Astrocyte (in vitro differentiated cells and primary cell): ENCODE results near the gene FGF1. TPM values are rescaled to one million over a fixed set of nuclear protein-coding genes. Genes with fewer than 3 reads are reported as not detected.

ENCODE experiments used
- DNase-seq: peaks from one replicate; pipeline ENCODE4 v3.0.0-alpha.2; 2010; ENCODE audit warnings: low read depth
- FAIRE-seq: peaks from 2 replicates; lab custom pipeline; 2011; peaks lifted over from hg19 to GRCh38; lab: Jason Lieb, UNC
- H2AFZ ChIP-seq: 2 replicates; pipeline ENCODE4 v1.6.0; 2012; ENCODE audit warnings: low read depth, low read length, inconsistent platforms
- H3K27ac ChIP-seq: 2 replicates; pipeline ENCODE4 v1.5.1; 2011; ENCODE audit warnings: low read depth, low read length, inconsistent platforms
- H3K27me3 ChIP-seq: 2 replicates; pipeline ENCODE4 v1.6.0; 2011; ENCODE audit warnings: low read length, inconsistent platforms; ENCODE audit not compliant: insufficient read depth
- H3K36me3 ChIP-seq: 2 replicates; pipeline ENCODE4 v1.5.1; 2011; ENCODE audit warnings: low read length, inconsistent platforms; ENCODE audit not compliant: insufficient read depth
- H3K4me1 ChIP-seq: 2 replicates; pipeline ENCODE4 v1.5.1; 2011; ENCODE audit warnings: low read length, inconsistent platforms; ENCODE audit not compliant: insufficient read depth
- H3K4me2 ChIP-seq: 2 replicates; pipeline ENCODE4 v1.6.0; 2012; ENCODE audit warnings: low read length, inconsistent platforms
- H3K4me3 ChIP-seq: 2 replicates; pipeline ENCODE4 v1.5.1; 2011; ENCODE audit warnings: low read depth, mild to moderate bottlenecking, low read length, inconsistent platforms; ENCODE audit not compliant: insufficient read depth
- H3K79me2 ChIP-seq: 2 replicates; pipeline ENCODE4 v1.6.0; 2012; ENCODE audit warnings: mild to moderate bottlenecking, low read length, inconsistent platforms; ENCODE audit not compliant: insufficient read depth
- H3K9ac ChIP-seq: 2 replicates; pipeline ENCODE4 v1.6.0; 2012; ENCODE audit warnings: mild to moderate bottlenecking, low read length, inconsistent platforms
- H3K9me3 ChIP-seq: 2 replicates; pipeline ENCODE4 v1.5.1; 2012; ENCODE audit warnings: low read depth, mild to moderate bottlenecking, low read length, inconsistent platforms; ENCODE audit not compliant: insufficient read depth
- H4K20me1 ChIP-seq: 2 replicates; pipeline ENCODE4 v1.6.0; 2012; ENCODE audit warnings: low read length, inconsistent platforms; ENCODE audit not compliant: insufficient read depth
- H3K27ac Mint-ChIP-seq: one replicate; pipeline ENCODE4 v1.8.0; 2021; ENCODE audit warnings: mild to moderate bottlenecking, mixed read lengths; ENCODE audit not compliant: unreplicated experiment
- H3K27me3 Mint-ChIP-seq: one replicate; pipeline ENCODE4 v1.8.0; 2021; ENCODE audit warnings: low read depth, mixed read lengths; ENCODE audit not compliant: unreplicated experiment
- H3K36me3 Mint-ChIP-seq: one replicate; pipeline ENCODE4 v1.8.0; 2021; ENCODE audit warnings: low read depth, mixed read lengths; ENCODE audit not compliant: unreplicated experiment
- H3K4me1 Mint-ChIP-seq: one replicate; pipeline ENCODE4 v1.8.0; 2021; ENCODE audit warnings: low read depth, mixed read lengths; ENCODE audit not compliant: unreplicated experiment
- H3K4me3 Mint-ChIP-seq: one replicate; pipeline ENCODE4 v1.8.0; 2021; ENCODE audit warnings: mild to moderate bottlenecking, moderate library complexity, mixed read lengths; ENCODE audit not compliant: unreplicated experiment
- H3K9me3 Mint-ChIP-seq: one replicate; pipeline ENCODE4 v1.8.0; 2021; ENCODE audit warnings: mild to moderate bottlenecking, mixed read lengths; ENCODE audit not compliant: unreplicated experiment
- EZH2 ChIP-seq: IDR thresholded peaks from 2 replicates; pipeline ENCODE4 v1.6.1; 2012; ENCODE audit warnings: mild to moderate bottlenecking, low read length, inconsistent platforms; ENCODE audit not compliant: insufficient read depth
- total RNA-seq: library from RNA; stranded (reverse); gene quantifications from 2 replicates; pipeline ENCODE4 v1.2.1, GENCODE V29; 2021
- TF ChIP-seq, protein P1 (sequence below): IDR thresholded peaks from 2 replicates; pipeline ENCODE4 v1.5.1; 2011; ENCODE audit warnings: low read depth, mild to moderate bottlenecking, inconsistent platforms, low read length, moderate library complexity; ENCODE audit not compliant: insufficient read depth

FGF1 gene
- total RNA-seq, 1 donor from 2014 or later, result 70.9 TPM

DNA sequence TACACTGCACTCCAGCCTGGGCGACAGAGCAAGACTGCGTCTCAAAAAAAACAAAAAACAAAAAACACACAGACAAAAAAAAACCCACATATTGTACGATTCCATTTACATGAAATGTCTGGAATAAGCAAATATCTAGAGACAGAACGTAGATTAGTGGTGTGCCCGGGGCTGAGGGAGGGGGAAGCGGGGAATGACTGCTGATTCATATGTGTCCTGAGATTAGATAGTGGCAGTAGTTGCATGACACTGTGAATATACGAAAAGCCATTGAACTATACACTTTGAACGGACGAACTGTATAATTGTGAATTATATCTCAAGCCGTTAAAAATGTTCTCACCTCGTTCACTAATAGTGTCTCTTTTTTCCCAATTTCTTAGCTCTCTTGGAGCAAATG lies 23.9 kb downstream of the FGF1 start:
- no peaks in the 10 kb centered on the region for H4K20me1 ChIP-seq
- Mint-ChIP-seq H3K27me3 (peaks cover 2% of the 10 kb centered on the region), H3K4me1 (peaks cover 27% of the 10 kb centered on the region), H3K9me3 (no peaks in the 10 kb centered on the region), H3K4me3 (no peak overlapping the region), H3K27ac (no peak overlapping the region), H3K36me3 (no peaks in the 10 kb centered on the region)
- H3K27me3 ChIP-seq, result no peaks in the 10 kb centered on the region
- no peak overlapping the region for H3K4me3 ChIP-seq
- H3K9me3 ChIP-seq, result no peaks in the 10 kb centered on the region
- no peaks in the 10 kb centered on the region for H3K36me3 ChIP-seq
- peaks cover 6% of the 10 kb centered on the region for H3K4me1 ChIP-seq
- no peak overlapping the region for H2AFZ ChIP-seq
- FAIRE-seq (no peak), DNase-seq (no peak)
- no peak overlapping the region for H3K9ac ChIP-seq
- no peaks in the 10 kb centered on the region for H3K79me2 ChIP-seq
- no peak overlapping the region for H3K27ac ChIP-seq
- TF ChIP-seq, protein P1, sequence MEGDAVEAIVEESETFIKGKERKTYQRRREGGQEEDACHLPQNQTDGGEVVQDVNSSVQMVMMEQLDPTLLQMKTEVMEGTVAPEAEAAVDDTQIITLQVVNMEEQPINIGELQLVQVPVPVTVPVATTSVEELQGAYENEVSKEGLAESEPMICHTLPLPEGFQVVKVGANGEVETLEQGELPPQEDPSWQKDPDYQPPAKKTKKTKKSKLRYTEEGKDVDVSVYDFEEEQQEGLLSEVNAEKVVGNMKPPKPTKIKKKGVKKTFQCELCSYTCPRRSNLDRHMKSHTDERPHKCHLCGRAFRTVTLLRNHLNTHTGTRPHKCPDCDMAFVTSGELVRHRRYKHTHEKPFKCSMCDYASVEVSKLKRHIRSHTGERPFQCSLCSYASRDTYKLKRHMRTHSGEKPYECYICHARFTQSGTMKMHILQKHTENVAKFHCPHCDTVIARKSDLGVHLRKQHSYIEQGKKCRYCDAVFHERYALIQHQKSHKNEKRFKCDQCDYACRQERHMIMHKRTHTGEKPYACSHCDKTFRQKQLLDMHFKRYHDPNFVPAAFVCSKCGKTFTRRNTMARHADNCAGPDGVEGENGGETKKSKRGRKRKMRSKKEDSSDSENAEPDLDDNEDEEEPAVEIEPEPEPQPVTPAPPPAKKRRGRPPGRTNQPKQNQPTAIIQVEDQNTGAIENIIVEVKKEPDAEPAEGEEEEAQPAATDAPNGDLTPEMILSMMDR, result no peak
- no peak for TF ChIP-seq EZH2
- no peak overlapping the region for H3K4me2 ChIP-seq

DNA sequence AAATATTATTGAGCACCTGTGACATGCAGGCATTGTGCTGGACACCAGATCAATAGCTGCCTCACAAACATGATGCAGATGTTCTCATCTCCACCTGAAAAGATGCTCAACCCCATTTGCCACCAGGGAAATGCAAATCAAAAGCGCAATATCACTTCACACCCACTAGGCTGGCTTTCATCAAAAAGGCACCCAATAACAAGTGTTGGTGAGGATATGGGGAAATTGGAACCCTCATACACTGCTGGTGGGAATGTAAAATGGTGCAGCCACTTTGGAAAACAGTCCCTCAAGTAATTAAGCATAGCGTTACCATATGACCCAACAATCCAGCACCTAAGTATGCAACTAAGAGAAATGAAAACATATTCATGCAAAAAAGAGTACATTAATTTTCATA lies 24.7 kb downstream of the FGF1 start:
- no peak for FAIRE-seq
- Mint-ChIP-seq H3K4me1 (peaks cover 20% of the 10 kb centered on the region), H3K27ac (no peak overlapping the region)

DNA sequence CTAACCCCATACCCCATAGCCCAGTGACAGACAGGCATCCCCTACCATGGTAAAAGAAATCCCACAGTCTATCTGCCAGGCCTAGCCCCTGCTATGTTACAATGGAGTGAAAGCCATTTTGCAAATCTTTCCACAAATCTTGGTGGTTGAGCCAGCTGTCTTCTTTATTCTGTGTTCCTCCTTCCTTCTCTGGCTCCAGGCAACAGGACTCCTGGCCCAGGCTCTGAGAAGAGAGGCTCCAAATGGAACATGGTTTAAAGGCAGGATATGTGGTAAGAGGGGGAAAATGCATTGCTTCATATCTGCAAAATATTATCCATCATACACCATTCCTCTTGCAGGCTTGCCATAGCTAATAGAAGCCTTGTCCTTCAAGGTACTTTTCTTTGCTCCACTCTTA lies 25.2 kb downstream of the FGF1 start:
- no peak for FAIRE-seq
- Histone ChIP-seq H3K36me3 (no peaks in the 10 kb centered on the region), H3K9me3 (no peaks in the 10 kb centered on the region), H3K79me2 (no peaks in the 10 kb centered on the region), H3K4me1 (no peaks in the 10 kb centered on the region), H3K27me3 (no peaks in the 10 kb centered on the region), H3K4me3 (no peak overlapping the region), H3K9ac (no peak overlapping the region), H3K4me2 (no peak overlapping the region), H4K20me1 (no peaks in the 10 kb centered on the region), H2AFZ (no peak overlapping the region), H3K27ac (no peak overlapping the region)
- no peak overlapping the region for H3K4me3 Mint-ChIP-seq
- DNase-seq, result no peak
- no peaks in the 10 kb centered on the region for H3K9me3 Mint-ChIP-seq
- no peak overlapping the region for H3K27ac Mint-ChIP-seq
- peaks cover 2% of the 10 kb centered on the region for H3K27me3 Mint-ChIP-seq
- TF ChIP-seq EZH2, result no peak
- TF ChIP-seq, protein P1, result no peak
- H3K4me1 Mint-ChIP-seq, result peaks cover 18% of the 10 kb centered on the region
- no peaks in the 10 kb centered on the region for H3K36me3 Mint-ChIP-seq

More for the DNA sequence above, 24.7 kb downstream of the FGF1 start:
- H3K9me3 Mint-ChIP-seq, result no peaks in the 10 kb centered on the region
- no peaks in the 10 kb centered on the region for H3K36me3 ChIP-seq
- H3K4me1 ChIP-seq, result peaks cover under 1% of the 10 kb centered on the region
- no peak overlapping the region for H3K4me3 ChIP-seq
- no peak for DNase-seq
- H3K9ac ChIP-seq, result no peak overlapping the region
- H3K27me3 Mint-ChIP-seq, result peaks cover 2% of the 10 kb centered on the region
- no peaks in the 10 kb centered on the region for H3K9me3 ChIP-seq
- no peak overlapping the region for H3K27ac ChIP-seq
- no peaks in the 10 kb centered on the region for H3K79me2 ChIP-seq
- no peaks in the 10 kb centered on the region for H3K36me3 Mint-ChIP-seq
- H4K20me1 ChIP-seq, result no peaks in the 10 kb centered on the region
- H2AFZ ChIP-seq, result no peak overlapping the region
- no peaks in the 10 kb centered on the region for H3K27me3 ChIP-seq
- no peak overlapping the region for H3K4me2 ChIP-seq
- TF ChIP-seq, protein P1, result no peak
- no peak for TF ChIP-seq EZH2
- H3K4me3 Mint-ChIP-seq, result no peak overlapping the region
